DMS 273 (cell line): ENCODE measurements around the gene ARHGAP11B.
A peak's percentile ranks its signal among the peaks of the same experiment; 100 is the strongest.
"Not testable (repeated sequence)": the region's sequence is repeated elsewhere in the genome, so short reads cannot be mapped to it uniquely, and the experiment has no call there.

ENCODE experiments used
- DNase-seq: peaks from one replicate; lab custom pipeline; 2025; ENCODE audit not compliant: unreplicated experiment; lab: John Stamatoyannopoulos, UW

ARHGAP11B gene

GRCh38 chr15:30625436-30626193, at the start of gene ARHGAP11B:
Gene ARHGAP11B (plus strand): TSS chr15:30626128.
- DNase-seq, result not testable (repeated sequence)

DNA sequence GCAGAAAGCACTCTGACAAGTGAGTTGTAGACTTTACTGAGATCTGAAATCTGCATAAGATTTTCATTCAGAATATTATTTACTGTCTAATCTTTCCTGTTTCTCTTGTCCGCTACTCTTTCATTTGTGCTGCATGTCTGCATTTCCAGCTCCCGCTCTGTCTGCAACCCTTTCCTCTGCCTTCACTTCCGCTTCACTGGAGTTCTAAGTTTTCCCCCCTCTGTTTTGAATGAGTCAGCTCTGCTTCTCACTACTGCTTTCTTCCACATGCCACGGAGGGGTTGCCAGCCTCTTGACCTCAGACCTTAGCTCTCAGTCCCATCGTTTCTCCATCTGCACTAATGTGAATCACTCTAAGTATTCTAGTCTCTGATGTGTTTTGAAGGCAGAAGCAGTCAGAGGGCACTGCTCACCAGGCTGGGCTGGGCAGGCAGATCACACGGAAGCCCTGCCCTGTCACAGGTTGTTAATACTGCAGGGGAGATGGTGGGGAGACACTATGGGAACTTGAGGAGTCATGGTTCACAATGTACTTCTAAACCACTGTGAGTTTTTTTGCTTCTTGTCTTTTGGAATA, 46.4 kb upstream of the ARHGAP11B start:
- DNase-seq, result not testable (repeated sequence)

DNA sequence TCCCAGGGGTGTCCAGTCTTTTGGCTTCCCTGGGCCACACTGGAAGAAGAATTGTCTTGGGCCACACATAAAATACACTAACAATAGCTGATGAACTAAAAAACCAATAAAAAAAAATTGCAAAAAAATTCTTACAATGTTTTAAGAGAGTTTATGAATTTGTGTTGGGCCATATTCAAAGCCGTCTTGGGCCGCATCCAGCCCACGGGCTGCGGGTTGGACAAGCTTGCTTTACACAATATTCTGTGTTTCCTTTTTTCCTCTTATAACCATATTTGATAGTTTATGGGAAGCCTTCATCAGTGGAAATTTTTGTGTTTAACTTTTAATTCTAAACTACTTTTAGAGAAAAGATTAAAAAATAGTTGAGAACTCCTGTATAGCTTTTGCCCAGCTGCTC, 45.2 kb upstream of the ARHGAP11B start:
- DNase-seq, result not testable (repeated sequence)

DNA sequence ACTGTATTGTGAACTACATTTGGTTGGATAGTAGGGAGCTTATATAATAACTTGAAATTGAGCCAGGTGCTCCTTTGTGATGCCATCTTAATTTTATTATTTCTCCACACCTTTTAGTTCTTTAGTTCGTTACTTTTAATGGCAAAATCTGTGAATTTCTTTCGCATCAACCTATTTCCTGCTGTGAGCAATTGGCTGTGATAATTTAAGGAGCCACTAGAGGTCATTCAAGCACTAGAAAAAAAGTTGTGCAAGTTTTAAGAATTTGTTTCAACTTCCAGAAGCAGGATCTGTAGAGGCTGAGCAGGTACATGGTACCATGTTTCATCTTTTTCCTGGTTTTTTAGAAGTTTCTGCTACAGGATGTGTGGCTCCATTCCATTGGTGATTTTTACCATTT, 27.0 kb upstream of the ARHGAP11B start:
- DNase-seq, result not testable (repeated sequence)

DNA sequence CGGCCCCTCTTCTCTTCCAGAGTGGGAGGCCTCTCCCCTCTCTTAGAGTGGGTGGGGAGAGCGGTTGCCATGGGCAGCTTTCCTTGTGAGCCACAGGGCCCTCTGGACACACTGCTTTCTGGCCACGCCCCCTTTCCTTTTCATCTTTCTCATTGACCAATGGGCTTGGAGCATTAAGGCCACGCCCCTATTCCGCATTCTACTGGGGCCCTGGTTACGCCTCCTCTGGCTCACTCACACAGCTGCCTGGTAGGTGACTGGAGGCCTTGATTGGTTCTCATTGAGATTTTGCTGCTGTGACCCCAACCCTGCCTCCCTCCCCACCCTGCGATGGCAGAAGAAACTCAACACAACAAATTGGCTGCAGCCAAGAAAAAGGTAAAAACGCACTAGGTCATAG, 22.1 kb upstream of the ARHGAP11B start, which contains the start of gene GOLGA8H:
GOLGA8H (plus strand) TSS at position 233 of the 400 bp plus-strand sequence; CDS start at position 331, 98 bp downstream.
- not testable (repeated sequence) for DNase-seq

DNA sequence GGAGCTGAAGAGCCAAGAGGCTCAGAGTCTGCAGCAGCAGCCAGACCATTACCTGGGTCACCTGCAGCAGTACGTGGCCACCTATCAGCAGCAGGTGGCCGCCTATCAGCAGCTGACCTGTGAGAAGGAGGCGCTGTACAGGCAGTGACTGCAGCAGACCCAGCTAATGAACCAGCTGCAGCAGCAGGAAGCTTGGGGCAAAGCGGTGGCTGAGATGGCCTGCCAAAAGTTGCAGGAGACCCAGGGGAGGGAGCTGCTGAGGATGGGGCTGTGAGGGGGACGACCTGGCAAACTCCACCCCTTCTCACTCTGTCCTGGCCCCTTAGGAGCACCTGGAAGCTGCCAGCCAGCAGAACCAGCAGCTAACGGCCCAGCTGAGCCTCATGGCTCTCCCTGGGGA, 13.7 kb upstream of the ARHGAP11B start:
- not testable (repeated sequence) for DNase-seq

DNA sequence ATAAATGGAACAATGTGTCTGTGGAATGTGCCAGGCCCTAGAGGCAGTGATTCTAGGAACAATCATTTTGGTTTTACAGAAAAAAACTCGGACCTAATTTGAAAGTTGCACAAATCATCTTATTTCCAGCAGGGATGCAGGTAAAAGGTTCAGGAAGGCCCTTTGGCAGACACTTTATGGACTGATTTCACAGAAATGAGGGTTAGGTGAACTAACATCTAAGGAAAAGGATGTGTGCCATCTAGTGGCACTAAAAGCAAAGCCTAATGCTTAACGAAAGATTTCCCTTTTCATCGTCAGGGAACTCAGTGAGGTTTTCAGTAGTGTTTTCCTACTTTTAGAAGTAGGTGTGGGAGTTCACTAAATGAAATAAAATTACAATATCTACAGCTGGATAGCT, 4.6 kb upstream of the ARHGAP11B start:
- not testable (repeated sequence) for DNase-seq

DNA sequence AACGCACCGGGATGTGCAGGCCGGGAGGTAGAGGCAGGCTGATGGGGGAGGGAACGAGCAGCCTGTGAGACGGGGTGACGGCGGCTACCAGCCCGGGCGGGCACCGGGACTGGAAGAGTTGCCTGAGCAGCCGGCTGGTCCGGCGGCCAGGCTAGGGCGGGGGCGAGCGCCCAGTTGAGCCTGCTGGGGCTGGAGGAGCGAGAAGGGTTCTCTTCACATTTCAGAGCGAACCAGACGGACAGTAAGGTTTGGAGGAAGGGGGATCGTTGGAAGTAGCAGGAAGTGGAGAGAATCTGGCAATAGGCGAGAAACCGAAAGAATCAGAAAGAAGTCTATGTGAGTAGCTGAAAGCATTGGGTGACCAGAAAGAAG, 252 bp downstream of the ARHGAP11B start:
- DNase-seq, result not testable (repeated sequence)

GRCh38 chr15:30626632-30627031, 704 bp downstream of the ARHGAP11B start:
- not testable (repeated sequence) for DNase-seq

- DNase-seq, result peak; percentile 1
Observed at GRCh38 chr15:30650012-30650929, 24.3 kb downstream of the ARHGAP11B start.

GRCh38 chr15:30661154-30661553, 35.2 kb downstream of the ARHGAP11B start:
- DNase-seq, result peak; percentile 2

DNA sequence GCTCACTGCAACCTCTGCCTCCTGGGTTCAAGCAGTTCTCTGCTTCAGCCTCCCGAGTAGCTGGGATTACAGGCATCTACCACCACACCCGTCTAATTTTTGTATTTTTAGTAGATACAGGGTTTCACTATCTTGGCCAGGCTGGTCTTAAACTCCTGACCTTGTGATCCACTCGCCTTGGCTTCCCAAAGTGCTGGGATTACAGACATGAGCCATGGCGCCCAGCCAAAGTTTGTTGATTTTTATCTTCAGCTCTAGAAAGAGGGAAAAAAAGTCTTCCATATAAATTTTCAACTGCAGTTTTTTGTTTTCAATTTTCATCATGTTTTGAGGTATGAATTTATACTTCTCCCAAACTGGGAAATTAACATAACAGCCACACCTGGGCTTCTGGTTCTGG, 43.7 kb downstream of the ARHGAP11B start:
- DNase-seq, result not testable (repeated sequence)

DNA sequence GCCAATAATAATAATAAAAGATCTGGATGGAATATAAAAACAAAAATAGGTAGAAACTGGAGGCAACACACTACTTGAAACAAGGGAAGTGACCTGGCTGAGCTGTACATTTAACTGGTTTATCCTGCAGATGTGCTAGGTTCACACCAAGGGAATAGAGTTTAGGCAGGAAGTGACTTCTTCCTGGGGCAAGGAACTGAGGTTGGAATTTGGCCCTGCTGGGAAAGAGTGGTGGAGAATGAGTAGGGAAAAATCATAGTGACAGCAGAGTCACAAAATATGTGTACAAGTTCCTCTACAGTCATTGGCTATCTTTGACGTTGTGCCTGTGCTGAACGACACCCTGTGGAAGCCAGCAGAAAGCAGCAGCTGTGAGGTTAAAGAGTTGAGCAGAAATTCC, 44.1 kb downstream of the ARHGAP11B start:
- DNase-seq, result no peak

GRCh38 chr15:30671309-30671708, 45.4 kb downstream of the ARHGAP11B start:
- no peak for DNase-seq

GRCh38 chr15:30675126-30675525, 49.2 kb downstream of the ARHGAP11B start:
- DNase-seq, result no peak

- not testable (repeated sequence) for DNase-seq
Observed at GRCh38 chr15:30675891-30676290, 50.0 kb downstream of the ARHGAP11B start.

DNA sequence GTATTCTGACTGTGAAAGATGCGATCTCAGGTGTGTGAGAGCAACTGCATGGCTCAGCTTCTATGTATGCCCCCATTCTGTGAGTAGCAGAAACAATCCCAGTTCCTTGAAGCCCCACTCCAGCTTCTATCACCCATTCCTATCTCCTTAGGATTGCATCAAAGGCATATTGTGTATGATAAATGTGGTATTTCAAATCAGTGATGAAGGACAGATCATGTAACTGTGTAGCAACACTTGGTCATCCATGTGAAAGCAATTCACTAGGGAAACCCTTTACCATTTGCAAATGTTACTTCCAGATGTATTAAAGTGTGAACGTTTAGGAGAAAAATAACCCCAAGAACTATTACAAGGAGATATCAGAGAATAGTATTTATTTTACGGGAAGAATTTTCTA, 55.1 kb downstream of the ARHGAP11B start:
- not testable (repeated sequence) for DNase-seq

DNA sequence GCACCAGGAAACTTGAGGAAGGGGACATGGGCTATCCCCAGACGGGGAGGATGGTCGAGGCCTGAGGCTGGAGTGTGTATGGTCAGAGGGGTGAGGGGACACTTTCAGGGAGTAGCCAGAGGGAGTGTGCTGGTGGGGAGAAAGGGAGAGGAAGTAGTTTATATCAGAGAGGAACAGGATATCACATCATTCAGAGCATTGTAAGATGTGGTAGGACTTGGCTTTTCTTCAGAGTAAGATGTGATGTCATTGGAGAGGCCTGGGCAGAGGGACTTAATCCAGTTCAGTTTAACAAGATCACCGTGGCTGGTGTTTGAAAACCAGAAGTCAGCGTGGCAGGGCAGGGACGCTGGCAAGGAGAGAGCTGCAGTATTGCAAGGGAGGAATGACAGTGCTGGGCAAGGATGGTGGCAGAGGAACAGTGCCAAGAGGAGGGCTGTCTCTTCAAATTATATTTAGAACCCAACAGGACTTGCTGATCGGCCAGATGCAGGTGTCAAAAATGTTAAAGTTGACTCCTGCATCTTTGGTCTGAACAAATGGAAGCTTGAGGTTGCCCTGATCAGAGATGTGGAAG, 59.9 kb downstream of the ARHGAP11B start:
- not testable (repeated sequence) for DNase-seq

DNA sequence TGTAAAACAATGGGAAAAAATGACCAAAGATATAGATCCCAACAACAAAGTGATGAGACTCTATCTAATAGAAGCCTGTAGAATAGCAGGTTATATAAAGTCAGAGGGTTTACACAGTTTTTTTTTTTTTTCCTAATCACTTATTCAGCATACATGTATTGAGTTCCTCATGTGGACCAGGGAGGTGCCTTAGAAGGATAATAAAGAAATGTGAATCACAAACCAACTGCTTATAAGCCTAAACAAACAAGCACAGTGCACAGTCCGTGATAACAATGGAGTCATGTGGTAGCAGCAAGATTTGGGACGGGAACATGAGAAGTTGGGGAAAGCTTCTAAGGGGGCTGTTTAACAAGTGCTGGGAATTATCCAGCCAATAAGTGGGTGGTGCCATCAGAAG, 60.7 kb downstream of the ARHGAP11B start:
- DNase-seq, result not testable (repeated sequence)
